GM21723 (cell line): Measurements from ENCODE around the gene TLNRD1.

Experiments used
- ATAC-seq: cut with Tn5 transposase; IDR thresholded peaks from one replicate; pipeline ENCODE4 v1.9.1; 2021; ENCODE audit warnings: mild to moderate bottlenecking, moderate library complexity; ENCODE audit not compliant: unreplicated experiment

TLNRD1 gene

DNA sequence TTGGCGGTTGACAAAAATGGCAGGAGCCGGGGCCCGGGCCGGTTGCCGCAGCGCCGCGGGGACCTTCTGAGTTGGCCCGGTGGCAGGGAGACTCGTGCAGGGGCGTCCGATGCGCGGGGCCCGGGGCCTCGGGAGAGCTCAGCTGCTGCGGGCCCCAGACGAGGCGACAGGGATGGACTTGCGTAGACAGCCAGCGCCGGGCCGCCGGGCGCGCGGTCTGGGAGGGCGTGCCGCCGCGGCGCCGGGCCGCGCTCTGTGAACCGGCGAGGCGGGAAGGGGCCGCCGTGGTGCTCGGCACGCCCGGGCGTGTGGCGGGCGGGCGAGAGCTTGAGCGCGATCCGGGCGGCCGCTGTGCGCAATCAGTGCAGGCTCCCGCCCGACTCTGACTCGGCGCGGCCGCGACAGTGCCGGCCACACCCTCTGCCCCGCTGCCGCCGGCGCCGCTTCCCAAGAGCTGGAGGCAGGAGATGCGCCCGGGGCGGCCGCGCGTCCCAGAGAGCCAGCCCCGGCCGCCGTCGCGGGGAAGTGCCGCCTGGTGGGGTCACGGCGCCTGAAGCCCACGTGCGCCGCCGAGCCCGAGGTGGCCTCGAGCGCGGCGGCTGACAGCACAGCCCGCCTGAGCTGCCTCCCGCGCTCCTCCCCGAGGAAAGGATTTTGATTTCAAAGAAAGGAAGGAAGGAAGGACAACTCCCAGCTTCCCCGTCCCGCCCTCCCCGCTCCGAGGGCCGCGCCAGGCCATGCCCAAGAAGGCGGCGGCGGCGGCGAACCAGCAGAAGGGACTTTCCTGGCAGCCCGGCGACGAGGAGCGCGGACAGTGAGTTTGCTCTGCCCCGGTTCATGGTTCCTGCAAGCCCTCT, 657 bp downstream of the TLNRD1 start:
- peak; percentile 39 for ATAC-seq

DNA sequence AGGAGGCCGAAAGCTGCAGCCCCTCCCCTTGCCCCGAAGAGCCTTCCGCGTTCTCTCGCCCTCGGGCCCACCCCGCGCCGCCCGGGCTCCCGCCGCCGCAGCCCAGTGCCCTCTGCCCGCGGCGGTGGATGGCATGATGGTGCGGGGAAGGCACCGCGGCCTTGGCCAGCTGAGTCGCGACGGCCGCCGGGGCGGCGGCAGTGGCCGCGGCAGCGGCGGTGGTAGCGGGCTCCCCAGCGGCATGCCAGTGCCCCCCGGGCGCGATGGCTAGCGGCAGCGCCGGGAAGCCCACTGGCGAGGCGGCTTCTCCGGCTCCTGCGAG, 1.2 kb downstream of the TLNRD1 start:
- no peak for ATAC-seq

DNA sequence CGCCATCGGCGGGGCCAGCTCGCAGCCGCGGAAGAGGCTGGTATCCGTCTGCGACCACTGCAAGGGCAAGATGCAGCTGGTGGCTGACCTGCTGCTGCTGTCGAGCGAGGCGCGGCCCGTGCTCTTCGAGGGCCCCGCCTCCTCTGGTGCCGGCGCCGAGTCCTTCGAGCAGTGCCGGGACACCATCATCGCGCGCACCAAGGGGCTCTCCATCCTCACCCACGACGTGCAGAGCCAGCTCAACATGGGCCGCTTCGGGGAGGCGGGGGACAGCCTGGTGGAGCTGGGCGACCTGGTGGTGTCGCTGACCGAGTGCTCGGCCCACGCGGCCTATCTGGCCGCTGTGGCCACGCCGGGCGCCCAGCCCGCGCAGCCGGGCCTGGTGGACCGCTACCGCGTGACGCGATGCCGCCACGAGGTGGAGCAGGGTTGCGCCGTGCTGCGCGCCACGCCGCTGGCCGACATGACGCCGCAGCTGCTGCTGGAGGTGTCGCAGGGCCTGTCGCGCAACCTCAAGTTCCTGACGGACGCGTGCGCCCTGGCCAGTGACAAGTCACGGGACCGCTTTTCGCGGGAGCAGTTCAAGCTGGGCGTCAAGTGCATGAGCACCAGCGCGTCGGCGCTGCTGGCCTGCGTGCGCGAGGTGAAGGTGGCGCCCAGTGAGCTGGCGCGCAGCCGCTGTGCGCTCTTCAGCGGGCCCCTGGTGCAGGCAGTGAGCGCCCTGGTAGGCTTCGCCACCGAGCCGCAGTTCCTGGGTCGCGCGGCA, 1.8 kb downstream of the TLNRD1 start:
- ATAC-seq = no peak

DNA sequence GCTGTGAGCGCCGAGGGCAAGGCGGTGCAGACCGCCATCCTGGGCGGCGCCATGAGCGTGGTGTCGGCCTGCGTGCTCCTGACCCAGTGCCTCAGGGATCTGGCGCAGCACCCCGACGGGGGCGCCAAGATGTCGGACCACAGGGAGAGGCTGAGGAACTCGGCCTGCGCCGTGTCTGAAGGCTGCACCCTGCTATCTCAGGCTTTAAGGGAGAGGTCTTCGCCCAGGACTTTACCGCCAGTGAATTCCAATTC, 2.3 kb downstream of the TLNRD1 start:
- ATAC-seq = no peak

DNA sequence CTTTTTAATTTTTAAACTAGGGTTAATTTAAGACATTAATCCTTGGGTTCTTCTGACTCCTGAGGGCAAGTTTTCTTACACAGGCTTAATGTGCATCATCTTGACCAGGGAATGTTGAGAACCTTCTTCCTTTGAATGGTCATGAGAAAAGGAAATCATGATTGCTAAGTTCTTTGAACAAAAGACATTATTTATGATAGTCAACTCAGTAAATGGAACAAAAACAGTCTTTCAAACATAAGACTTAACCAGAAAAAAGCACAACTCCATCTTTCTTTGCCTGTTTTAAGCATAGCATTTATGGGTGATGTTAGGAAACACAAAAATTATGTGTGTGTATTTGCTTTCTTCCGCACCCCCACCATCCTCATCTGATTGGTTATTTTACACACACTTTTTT, 5.4 kb downstream of the TLNRD1 start:
- no peak for ATAC-seq

DNA sequence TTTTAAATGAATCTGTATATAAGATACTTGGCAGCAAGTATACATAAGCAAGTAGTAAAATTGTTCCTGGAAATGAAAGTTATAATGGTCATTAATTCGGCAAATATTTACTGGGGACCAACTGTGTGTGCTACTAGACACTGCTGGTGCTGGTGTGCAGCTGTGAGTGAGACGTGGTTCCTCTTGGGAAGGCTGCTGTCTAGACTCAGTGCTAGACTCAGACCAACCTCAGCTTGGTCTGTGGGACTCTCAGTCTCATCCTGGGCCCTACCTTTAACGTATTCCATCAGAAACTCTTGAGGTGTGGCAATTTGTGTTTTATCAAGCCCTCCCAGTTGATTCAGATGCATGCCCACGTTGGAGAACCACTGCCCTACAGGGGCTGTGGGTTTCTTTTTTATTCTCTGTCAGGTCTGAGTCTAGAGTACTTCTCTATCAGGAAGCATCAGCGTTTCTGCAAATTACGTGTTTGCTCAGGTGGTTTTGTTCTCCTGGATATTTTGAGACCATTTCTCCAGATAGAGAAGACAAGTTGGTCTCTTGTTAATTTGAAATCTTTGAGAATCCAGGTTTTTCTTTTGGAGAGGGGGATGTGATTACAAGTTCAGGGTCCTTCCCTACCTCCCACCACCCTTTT, 6.8 kb downstream of the TLNRD1 start:
- no peak for ATAC-seq

DNA sequence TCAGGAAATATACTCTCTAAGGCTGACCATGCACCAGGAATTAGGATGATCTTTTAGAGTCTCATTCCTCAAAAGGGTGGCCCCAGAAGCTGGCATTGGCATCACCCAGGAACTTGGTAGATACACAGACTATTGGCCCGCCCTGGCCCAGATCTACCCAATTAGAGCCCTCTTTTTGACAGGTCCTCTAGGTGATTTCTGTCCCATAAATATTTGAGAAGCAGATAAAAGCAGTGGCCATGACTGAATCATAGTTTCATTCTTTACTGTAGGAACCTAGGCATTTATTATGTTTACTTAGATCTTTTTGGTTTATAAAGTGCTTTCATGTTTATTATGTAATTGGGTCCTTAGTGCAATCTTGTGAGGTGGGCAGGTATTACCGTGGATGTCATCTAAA, 7.6 kb downstream of the TLNRD1 start:
- ATAC-seq = no peak

DNA sequence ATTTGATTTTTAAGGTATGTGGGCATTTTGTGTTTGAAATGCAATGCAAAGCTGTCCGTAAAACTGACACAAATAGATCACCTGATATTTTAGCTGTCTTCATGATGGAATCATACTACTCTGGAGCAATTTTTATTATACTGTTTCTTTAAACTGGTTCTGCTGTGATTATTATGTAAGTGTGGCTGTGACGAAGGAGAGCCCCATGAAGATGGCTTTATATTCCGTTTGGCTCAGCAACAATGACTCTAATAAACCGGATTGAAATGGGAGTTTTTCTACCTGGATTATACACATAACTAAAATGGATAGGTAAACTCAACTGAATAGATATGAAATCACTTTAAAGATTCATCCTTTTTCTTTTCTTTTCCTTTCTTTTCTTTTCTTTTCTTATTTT, 9.4 kb downstream of the TLNRD1 start:
- ATAC-seq = no peak

DNA sequence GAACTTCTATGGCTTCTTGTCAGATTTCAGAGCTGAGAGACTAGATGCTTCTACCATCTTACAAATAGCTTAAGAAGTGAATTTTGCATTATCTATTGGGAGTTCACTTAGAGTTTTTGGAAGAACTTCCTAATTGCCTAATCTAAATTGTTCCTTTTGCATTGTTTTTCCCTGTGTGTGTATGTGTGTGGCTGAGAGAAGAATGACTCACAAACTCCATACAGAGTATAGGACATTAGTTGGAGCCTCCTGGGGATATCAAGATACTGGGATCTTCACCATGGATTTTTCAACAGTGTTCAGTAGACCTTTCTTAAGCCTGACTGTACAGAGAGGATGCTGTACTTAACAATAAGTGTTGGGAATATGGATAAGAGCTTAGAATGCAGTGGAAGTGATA, 10.9 kb downstream of the TLNRD1 start:
- no peak for ATAC-seq

DNA sequence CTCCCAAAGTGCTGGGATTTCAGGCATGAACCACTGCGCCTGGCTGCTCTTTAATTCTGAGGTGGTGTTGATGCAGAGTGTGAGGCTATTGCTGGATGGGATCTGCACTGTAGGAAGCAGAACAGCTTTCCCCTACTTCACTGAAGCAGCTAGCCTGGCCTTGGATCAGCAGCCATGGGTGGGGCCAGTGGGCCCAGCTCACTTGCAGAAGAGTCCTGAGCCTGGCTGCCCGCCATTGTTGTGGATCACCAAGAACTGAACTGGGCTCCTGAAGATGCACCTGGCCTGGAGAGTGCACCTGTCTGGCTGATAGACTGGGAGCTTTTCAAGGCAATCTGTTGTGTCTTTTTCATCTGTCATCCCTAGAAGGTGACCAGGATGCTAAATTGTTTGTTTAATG, 11.9 kb downstream of the TLNRD1 start:
- no peak for ATAC-seq

DNA sequence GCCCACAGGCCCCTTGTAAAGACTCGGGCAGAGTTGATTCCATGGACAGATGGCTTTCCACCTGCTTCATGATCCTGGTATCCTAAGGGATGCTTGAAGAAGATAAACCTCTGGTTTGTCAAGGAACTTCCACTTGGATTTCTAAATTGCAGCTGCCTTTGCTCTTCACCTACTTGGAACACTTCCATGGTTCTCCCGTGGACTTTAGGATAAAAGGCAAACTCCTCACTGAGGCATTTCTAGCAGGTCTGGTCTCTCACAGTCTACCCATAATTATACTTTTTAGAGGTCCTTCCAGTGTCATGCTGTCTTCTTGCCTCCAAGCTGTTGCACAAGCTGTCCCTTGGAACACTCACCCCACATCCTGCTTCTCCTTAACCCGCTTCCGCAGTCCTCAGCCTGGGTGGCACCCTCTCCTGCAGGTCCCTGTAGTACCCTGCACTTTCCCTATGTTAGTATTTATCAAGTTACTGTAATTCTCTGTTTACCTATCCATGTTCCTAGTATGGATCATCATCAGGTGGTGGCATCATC, 12.7 kb downstream of the TLNRD1 start:
- no peak for ATAC-seq

DNA sequence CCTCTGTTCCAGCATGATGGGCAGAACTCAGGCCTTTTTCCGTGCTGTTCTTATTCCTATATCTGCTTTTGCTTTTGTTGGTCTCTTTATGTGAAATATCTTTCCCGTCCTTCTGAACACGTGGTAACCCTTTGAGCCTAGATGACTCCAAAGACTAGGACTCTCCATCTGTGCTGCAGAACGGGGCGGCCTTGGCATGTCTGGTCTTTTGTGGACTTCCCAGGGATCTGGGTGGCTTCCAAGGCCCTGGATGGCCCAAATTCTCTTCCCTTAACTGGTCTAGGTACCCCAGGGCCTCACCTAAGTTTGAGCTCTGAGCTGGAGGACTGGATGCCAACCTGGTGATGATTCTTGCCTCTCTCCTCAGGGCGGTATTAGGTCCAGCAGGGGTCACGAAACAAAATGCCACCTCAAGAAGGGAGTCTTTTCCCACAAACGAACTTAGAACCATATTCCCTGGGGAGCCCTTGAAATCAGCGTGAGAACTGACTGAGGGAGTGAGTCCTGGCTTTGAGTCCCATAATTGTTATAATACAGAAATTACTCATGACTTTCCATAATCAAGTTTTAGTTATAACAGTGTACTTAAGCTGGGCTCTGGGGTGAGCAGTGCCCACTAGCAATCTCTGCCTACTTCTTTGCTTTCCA, 13.8 kb downstream of the TLNRD1 start:
- ATAC-seq = no peak

DNA sequence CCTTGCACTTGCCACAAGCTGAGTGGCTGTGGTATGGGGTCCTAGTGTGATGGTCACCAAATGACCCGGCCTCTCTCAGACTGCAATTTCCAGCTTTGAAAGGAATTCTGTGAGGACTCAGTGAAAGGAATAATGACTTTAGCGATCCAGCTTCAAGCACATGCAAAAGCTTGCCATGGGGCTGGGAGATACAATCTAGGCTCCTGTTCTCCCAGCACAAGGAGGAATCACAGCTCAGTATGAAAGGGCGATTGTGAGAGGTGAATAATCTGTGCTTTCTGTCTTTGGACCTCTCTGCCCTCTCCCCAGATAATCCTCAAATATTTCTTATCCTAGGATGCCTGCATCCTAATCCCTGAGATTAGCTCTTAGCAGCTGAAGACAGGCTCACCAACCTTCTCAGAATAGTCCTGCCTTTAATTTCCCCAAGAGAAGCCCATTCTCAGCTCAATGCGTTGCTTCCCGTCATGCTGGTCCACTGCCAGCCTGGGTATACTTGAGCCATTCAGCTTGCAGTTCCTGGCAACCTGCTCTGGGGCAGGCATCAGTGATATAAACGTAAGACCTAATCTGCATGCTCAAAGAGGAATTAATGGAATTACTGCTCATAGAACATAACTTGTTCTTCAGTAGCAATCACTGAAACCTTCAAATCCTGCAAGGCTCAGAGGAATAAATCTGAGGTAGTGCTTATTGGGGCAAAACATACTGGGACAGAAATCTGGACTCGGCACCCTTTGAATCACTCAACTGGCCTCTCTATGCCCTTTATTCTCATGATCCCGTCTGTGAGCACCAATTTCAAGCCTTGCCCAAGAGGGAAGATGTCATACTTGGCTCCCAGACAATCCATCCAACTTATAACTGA, 15.1 kb downstream of the TLNRD1 start:
- no peak for ATAC-seq

DNA sequence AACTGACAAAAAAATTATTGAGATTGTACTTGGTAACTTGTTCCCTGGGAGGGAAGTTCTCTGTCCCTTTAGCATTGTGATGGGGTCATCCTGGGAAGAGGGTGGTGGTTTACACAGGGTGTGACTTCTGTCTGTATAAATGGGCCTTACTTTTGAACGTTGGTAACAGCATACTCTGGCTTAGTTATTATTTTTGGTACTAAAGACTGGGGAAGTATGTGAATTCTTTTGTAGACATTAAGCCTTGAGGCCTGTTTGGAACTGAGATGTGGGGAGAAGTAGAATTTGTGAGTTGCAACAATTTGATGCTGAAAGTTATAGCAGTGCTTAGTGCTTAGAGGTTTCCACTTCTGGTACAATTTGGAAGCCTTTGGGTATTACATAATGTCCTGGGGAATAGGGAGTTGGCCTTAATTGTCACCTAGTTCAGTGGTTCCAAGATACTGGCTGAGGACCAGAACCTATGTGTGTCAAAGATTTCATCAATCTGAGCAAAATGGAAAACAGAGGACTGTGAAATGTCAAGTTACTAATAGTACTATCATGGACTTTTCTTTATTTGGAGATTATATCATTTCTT, 15.9 kb downstream of the TLNRD1 start:
- no peak for ATAC-seq

DNA sequence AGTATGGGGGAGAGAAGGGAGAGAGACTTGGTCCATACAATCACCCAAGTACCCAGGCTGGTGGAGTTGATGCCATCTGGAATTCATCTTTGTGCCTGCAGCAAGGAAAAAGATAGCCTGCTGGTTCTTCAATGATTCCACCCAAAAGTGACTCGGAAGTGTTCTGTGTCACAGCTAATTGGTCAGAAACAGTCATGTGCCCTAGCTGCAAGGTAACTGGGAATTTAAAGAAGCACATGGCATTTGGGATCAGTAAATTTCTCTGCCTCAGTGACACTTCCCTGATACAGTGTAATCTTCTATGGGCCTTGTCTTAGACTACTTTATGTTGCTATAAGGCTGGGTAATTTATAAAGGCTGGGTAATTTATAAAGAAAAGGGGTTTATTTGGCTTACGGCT, 17.5 kb downstream of the TLNRD1 start:
- ATAC-seq = no peak

DNA sequence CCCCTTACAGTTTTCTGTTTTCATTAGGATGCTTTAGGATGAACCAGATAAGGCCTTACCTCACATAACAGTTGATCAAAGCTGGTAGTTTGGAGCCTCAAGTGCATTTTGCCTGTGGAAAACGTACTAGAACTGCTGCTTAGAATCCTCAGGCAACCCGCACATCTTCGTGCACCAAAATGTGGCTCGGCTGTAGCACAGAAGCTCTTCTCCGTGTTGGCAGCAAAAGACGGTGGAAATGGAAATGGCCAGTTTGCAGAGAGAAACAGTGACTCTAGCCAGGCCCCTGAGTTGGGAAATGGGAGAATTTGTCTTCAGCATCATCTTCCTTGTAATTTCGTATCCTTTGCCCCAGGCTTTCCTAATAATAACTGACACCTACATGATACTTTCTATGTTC, 20.6 kb downstream of the TLNRD1 start:
- ATAC-seq = no peak

DNA sequence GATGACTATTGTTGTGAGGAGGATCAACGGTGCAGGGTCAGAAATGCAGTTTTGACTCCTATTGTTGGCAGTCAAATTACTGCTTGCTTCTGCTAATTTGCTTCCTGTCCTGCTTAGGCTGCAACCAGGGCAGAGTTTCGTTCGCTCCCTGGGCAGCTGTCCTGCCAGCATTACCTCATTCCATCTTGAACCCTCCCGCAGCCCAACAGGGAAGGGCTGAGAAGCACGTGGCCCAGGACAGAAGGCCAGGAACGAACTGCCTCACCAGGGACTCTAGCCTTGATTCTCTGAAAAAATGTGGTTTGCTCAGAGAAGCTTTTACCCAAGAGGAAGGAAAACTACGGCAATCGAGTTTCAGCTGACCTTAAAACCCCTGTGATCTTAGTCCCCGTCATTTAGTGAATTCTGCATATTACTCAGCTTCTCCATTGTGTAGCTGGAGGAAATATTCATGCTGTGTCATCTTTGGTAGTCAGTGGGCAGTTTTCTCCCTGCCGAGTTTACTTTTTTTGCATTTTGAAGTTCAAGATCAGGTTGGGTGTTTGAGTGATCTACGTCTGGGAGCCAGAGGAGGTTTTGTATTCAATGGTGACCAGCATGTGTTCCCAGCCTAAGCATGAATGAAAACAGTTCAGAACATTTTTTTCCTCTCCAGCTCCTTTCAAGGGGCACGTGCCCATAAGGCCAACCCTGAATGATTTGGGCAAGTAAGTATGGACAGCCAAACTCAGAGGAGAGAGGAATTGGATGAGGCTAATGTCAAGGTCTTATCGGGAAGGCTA, 23.0 kb downstream of the TLNRD1 start:
- peak; percentile 94 for ATAC-seq

DNA sequence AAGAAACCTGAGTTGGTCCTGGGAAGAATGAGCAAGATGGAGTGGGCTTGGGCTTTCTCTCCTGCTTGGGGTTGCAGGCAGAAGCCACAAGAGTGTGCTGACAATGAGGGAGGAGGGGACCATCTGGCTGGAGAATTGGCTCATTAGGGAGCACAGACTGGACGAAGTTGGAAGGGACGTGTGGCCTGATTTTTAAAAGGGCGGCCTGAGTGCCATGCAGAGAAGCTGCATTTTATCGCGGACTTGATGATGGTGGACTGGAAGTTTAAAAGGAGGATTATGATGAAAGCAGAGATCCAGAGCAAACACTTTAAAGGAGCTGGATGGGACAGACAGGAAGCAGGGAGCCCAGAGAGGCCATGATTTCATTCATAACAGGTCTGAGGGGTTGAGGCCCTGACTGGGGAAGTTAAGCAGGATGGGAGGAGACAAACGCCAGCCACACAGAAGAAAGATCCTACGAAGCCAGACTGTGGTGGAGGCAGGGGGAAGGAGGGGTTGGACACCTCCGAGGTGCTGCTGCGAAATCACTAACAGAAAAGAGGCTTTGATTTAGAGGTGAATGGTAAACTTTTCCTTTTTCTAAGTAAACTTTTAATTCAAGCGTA, 23.6 kb downstream of the TLNRD1 start:
- ATAC-seq = no peak

DNA sequence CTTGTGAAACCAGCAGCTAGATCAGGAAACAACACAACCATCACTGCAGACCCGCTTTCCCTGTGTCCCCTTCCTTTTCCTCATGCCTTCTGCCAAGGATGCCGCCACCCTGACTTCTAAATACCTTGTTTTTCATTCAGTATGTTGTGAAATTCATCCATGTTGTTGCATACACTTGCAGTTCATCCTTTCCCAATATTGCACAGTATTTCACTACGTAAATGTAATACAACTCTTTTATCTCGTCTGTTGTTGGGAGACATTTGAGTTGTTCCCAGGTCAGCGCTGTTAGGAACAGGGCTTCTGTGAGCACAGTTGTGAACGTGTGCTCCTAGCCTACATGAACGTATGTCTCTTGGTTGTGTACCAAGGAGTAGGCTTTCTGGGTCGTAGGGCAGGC, 24.2 kb downstream of the TLNRD1 start:
- ATAC-seq = no peak
